HepG2 (cell line): ENCODE measurements around the gene CREG2. TPM values are rescaled to one million over a fixed set of nuclear protein-coding genes. Genes with fewer than 3 reads are reported as not detected.
A peak's percentile ranks its signal among the peaks of the same experiment; 100 is the strongest.

Source experiments
- ATAD3A ChIP-seq: sonication (generic); formaldehyde crosslinking; IDR thresholded peaks from 2 replicates; pipeline ENCODE4 v1.4.0; 2020; ENCODE audit warnings: missing genetic modification reagents
- ATM ChIP-seq: fragments of 450-650 bp; IDR thresholded peaks from 2 replicates; pipeline ENCODE4 v1.7.1; 2017; ENCODE audit warnings: mild to moderate bottlenecking, borderline replicate concordance
- CHD4 ChIP-seq: fragments of 200-600 bp; sonication (generic); IDR thresholded peaks from 2 replicates; pipeline ENCODE4 v1.7.0; 2017; ENCODE audit warnings: mild to moderate bottlenecking, low read length, borderline replicate concordance
- GATAD2A ChIP-seq: IDR thresholded peaks from 2 replicates; pipeline ENCODE4 v1.6.1; 2016
- HHEX ChIP-seq: IDR thresholded peaks from 2 replicates; pipeline ENCODE4 v1.6.1; 2016; ENCODE audit warnings: control low read depth
- HOXA3 ChIP-seq: sonication (generic); formaldehyde crosslinking; IDR thresholded peaks from 2 replicates; pipeline ENCODE4 v1.5.0; 2020; ENCODE audit warnings: missing genetic modification reagents
- JUNB ChIP-seq: sonication (generic); formaldehyde crosslinking; IDR thresholded peaks from 2 replicates; pipeline ENCODE4 v1.8.0; 2022; ENCODE audit warnings: missing genetic modification reagents, mild to moderate bottlenecking, borderline replicate concordance
- MAFK ChIP-seq, 2 experiments: IDR thresholded peaks in 1 of 2; conservative IDR thresholded peaks in 1 of 2; 2 replicates each; pipeline ENCODE4 v1.6.1; 2011; ENCODE audit warnings: improper control_type of control experiment in 2 of 2, low read length in 2 of 2
- MED13 ChIP-seq: sonication (generic); formaldehyde crosslinking; IDR thresholded peaks from 2 replicates; pipeline ENCODE4 v1.5.0; 2020; ENCODE audit warnings: missing genetic modification reagents
- MTA1 ChIP-seq: sonication (generic); formaldehyde crosslinking; IDR thresholded peaks from 2 replicates; pipeline ENCODE4 v1.4.0; 2020; ENCODE audit warnings: missing genetic modification reagents, mild to moderate bottlenecking, borderline replicate concordance
- RFX1 ChIP-seq: fragments of 450-650 bp; IDR thresholded peaks from 2 replicates; pipeline ENCODE4 v1.6.1; 2017
- SRSF9 ChIP-seq: fragments of 200-400 bp; formaldehyde crosslinking; IDR thresholded peaks from 2 replicates; pipeline ENCODE4 v1.6.1; 2018; ENCODE audit warnings: borderline replicate concordance, mild to moderate bottlenecking, low read depth, low read length; ENCODE audit not compliant: insufficient read depth, poor library complexity, severe bottlenecking
- TBX3 ChIP-seq: fragments of 450-650 bp; IDR thresholded peaks from 2 replicates; pipeline ENCODE4 v1.6.1; 2017; ENCODE audit warnings: antibody characterized with exemption, mild to moderate bottlenecking, inconsistent platforms, borderline replicate concordance
- ZBTB38 ChIP-seq: sonication (generic); formaldehyde crosslinking; IDR thresholded peaks from 2 replicates; pipeline ENCODE4 v1.5.1; 2020; ENCODE audit warnings: mild to moderate bottlenecking, missing genetic modification reagents
- ZKSCAN5 ChIP-seq: sonication (generic); formaldehyde crosslinking; IDR thresholded peaks from 2 replicates; pipeline ENCODE4 v1.5.1; 2020; ENCODE audit warnings: mild to moderate bottlenecking, missing genetic modification reagents
- ZNF253 ChIP-seq: sonication (generic); formaldehyde crosslinking; IDR thresholded peaks from 2 replicates; pipeline ENCODE4 v1.8.0; 2022; ENCODE audit warnings: mild to moderate bottlenecking, missing genetic modification reagents, borderline replicate concordance
- ZNF468 ChIP-seq: sonication (generic); formaldehyde crosslinking; IDR thresholded peaks from 2 replicates; pipeline ENCODE4 v1.8.0; 2022; ENCODE audit warnings: mild to moderate bottlenecking, moderate library complexity, missing genetic modification reagents
- ZNF616 ChIP-seq: sonication (generic); formaldehyde crosslinking; IDR thresholded peaks from 2 replicates; pipeline ENCODE4 v1.5.0; 2020; ENCODE audit warnings: low read depth, mild to moderate bottlenecking, missing genetic modification reagents
- ZSCAN22 ChIP-seq: sonication (generic); formaldehyde crosslinking; IDR thresholded peaks from 2 replicates; pipeline ENCODE4 v1.4.0; 2020; ENCODE audit warnings: mild to moderate bottlenecking, missing genetic modification reagents
- ZZZ3 ChIP-seq: sonication (generic); formaldehyde crosslinking; IDR thresholded peaks from 2 replicates; pipeline ENCODE4 v1.4.0; 2020; ENCODE audit warnings: missing genetic modification reagents, mild to moderate bottlenecking, borderline replicate concordance
- polyA plus RNA-seq, 8 experiments: library from polyadenylated mRNA; depleted of rRNA in 3 of 8; stranded (reverse) in 7 of 8; unstranded in 1 of 8; fragments of >200 nt; fragmentation: Illumina TruSeq in 4 of 8; extraction: Trizol in 4 of 8; gene quantifications; 2 replicates each; pipeline versions ENCODE4 v1.2.1 to v1.2.3, GENCODE V29; 2011 to 2016; ENCODE audit warnings: low read depth in 4 of 8, missing spikeins in 1 of 8, mixed read lengths in 1 of 8; ENCODE audit not compliant: insufficient read depth in 1 of 8
- total RNA-seq, 5 experiments: library from RNA; depleted of rRNA; stranded (reverse); fragments of >200 nt; fragmentation: Illumina TruSeq; extraction: Trizol; gene quantifications; 2 replicates each; pipeline ENCODE4 v1.2.3, GENCODE V29; 2016; ENCODE audit warnings: low read depth in 1 of 5
- TF ChIP-seq, protein P1 (sequence below): sonication (generic); formaldehyde crosslinking; IDR thresholded peaks from 2 replicates; pipeline ENCODE4 v1.5.0; 2020; ENCODE audit warnings: missing genetic modification reagents
- TF ChIP-seq, protein P2 (sequence below): sonication (generic); formaldehyde crosslinking; IDR thresholded peaks from 2 replicates; pipeline ENCODE4 v1.5.1; 2020; ENCODE audit warnings: mild to moderate bottlenecking, moderate library complexity, missing genetic modification reagents
- TF ChIP-seq, protein P3 (sequence below): sonication (generic); formaldehyde crosslinking; IDR thresholded peaks from 2 replicates; pipeline ENCODE4 v1.8.0; 2022; ENCODE audit warnings: mild to moderate bottlenecking, missing genetic modification reagents
- TF ChIP-seq, protein P4 (sequence below): sonication (generic); formaldehyde crosslinking; IDR thresholded peaks from 2 replicates; pipeline ENCODE4 v1.5.0; 2020; ENCODE audit warnings: missing genetic modification reagents
- TF ChIP-seq, protein P5 (sequence below): sonication (generic); formaldehyde crosslinking; IDR thresholded peaks from 2 replicates; pipeline ENCODE4 v1.4.0; 2020; ENCODE audit warnings: missing genetic modification reagents

CREG2 gene
- total and polyA plus RNA-seq, 2 of the 13 experiments (the other 11 are each of a cell fraction or from before 2014, with no cell fraction given) = 0.18 to 0.26 TPM

DNA sequence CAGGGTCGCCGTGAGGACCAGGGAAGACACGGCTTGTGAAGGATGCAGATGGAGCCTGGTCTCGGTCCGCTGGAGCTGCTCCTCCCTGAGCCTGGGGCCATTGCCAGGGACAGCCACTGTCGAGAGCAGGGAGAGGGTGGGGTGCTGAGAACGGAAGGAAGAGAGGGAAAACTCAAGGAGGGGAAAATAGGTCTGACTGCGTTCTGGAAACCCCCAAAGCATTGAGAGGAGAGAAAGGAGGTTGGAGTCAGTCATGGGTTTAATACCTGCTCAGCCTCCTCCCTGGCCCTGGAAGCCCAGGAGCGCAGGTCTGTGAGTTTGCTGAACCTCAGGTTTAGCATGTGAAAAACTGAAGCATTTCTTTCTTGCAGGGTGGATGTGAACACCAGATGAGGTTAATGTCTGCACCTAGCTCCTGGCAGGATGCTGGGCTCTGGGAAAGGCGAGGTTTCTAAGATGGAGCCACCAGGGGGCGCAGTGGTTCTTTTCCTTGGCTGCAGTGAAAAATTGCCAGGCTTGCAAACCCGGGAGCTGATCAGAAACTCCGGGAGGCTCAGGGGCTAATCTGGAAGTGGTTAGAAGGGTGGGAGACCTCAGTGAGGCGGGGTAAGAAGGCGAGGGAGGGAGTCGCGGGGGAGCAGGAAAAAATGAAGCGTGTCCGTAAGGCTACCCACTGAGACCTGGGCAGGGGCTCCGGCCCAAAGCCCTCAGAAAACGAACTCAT, 45.2 kb downstream of the CREG2 start (continued):
- TF ChIP-seq ATAD3A (no peak; the same call in 1 of the 2 replicates), ZNF616 (CRISPR knock-in tag) (no peak), ZSCAN22 (no peak), RFX1 (no peak), ZKSCAN5 (CRISPR knock-in tag) (no peak), ZZZ3 (CRISPR knock-in tag) (no peak), JUNB (no peak), HHEX (no peak), CHD4 (no peak), ZNF468 (CRISPR knock-in tag) (no peak), MTA1 (CRISPR knock-in tag) (no peak), HOXA3 (CRISPR knock-in tag) (peak; percentile 20; the same call in 1 of the 2 replicates), MAFK (conservative IDR thresholded peaks at IDR 0.05 in 1 of 2, IDR thresholded peaks at IDR 0.05 in 1 of 2; ENCODE audit: low read length in 2 of 2) (peak; percentile 84 to 93), MED13 (no peak), ZBTB38 (CRISPR knock-in tag) (no peak), ZNF253 (CRISPR knock-in tag) (no peak), SRSF9 (no peak), TBX3 (no peak), GATAD2A (CRISPR knock-in tag) (peak; percentile 31; the same call in 1 of the 2 replicates), ATM (no peak)
- TF ChIP-seq, protein P1, sequence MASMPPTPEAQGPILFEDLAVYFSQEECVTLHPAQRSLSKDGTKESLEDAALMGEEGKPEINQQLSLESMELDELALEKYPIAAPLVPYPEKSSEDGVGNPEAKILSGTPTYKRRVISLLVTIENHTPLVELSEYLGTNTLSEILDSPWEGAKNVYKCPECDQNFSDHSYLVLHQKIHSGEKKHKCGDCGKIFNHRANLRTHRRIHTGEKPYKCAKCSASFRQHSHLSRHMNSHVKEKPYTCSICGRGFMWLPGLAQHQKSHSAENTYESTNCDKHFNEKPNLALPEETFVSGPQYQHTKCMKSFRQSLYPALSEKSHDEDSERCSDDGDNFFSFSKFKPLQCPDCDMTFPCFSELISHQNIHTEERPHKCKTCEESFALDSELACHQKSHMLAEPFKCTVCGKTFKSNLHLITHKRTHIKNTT = no peak
- TF ChIP-seq, protein P2, sequence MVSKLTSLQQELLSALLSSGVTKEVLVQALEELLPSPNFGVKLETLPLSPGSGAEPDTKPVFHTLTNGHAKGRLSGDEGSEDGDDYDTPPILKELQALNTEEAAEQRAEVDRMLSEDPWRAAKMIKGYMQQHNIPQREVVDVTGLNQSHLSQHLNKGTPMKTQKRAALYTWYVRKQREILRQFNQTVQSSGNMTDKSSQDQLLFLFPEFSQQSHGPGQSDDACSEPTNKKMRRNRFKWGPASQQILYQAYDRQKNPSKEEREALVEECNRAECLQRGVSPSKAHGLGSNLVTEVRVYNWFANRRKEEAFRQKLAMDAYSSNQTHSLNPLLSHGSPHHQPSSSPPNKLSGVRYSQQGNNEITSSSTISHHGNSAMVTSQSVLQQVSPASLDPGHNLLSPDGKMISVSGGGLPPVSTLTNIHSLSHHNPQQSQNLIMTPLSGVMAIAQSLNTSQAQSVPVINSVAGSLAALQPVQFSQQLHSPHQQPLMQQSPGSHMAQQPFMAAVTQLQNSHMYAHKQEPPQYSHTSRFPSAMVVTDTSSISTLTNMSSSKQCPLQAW (CRISPR knock-in tag) = no peak
- TF ChIP-seq, protein P3, sequence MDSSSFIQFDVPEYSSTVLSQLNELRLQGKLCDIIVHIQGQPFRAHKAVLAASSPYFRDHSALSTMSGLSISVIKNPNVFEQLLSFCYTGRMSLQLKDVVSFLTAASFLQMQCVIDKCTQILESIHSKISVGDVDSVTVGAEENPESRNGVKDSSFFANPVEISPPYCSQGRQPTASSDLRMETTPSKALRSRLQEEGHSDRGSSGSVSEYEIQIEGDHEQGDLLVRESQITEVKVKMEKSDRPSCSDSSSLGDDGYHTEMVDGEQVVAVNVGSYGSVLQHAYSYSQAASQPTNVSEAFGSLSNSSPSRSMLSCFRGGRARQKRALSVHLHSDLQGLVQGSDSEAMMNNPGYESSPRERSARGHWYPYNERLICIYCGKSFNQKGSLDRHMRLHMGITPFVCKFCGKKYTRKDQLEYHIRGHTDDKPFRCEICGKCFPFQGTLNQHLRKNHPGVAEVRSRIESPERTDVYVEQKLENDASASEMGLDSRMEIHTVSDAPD (CRISPR knock-in tag) = no peak
- TF ChIP-seq, protein P4, sequence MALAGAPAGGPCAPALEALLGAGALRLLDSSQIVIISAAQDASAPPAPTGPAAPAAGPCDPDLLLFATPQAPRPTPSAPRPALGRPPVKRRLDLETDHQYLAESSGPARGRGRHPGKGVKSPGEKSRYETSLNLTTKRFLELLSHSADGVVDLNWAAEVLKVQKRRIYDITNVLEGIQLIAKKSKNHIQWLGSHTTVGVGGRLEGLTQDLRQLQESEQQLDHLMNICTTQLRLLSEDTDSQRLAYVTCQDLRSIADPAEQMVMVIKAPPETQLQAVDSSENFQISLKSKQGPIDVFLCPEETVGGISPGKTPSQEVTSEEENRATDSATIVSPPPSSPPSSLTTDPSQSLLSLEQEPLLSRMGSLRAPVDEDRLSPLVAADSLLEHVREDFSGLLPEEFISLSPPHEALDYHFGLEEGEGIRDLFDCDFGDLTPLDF (CRISPR knock-in tag) = no peak
- TF ChIP-seq, protein P5, sequence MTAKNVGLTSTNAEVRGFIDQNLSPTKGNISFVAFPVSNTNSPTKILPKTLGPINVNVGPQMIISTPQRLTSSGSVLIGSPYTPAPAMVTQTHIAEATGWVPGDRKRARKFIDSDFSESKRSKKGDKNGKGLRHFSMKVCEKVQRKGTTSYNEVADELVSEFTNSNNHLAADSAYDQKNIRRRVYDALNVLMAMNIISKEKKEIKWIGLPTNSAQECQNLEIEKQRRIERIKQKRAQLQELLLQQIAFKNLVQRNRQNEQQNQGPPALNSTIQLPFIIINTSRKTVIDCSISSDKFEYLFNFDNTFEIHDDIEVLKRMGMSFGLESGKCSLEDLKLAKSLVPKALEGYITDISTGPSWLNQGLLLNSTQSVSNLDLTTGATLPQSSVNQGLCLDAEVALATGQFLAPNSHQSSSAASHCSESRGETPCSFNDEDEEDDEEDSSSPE (CRISPR knock-in tag) = no peak
